NCI-H82 treated with DMSO at 0.1 percent for 48 hours (cell line): ENCODE data around the gene SNX25.
"Not testable (repeated sequence)": the region's sequence is repeated elsewhere in the genome, so short reads cannot be mapped to it uniquely, and the experiment has no call there.

Experiments used
- DNase-seq: peaks from one replicate; lab custom pipeline; 2025; ENCODE audit not compliant: unreplicated experiment; lab: John Stamatoyannopoulos, UW

Gene SNX25

DNA sequence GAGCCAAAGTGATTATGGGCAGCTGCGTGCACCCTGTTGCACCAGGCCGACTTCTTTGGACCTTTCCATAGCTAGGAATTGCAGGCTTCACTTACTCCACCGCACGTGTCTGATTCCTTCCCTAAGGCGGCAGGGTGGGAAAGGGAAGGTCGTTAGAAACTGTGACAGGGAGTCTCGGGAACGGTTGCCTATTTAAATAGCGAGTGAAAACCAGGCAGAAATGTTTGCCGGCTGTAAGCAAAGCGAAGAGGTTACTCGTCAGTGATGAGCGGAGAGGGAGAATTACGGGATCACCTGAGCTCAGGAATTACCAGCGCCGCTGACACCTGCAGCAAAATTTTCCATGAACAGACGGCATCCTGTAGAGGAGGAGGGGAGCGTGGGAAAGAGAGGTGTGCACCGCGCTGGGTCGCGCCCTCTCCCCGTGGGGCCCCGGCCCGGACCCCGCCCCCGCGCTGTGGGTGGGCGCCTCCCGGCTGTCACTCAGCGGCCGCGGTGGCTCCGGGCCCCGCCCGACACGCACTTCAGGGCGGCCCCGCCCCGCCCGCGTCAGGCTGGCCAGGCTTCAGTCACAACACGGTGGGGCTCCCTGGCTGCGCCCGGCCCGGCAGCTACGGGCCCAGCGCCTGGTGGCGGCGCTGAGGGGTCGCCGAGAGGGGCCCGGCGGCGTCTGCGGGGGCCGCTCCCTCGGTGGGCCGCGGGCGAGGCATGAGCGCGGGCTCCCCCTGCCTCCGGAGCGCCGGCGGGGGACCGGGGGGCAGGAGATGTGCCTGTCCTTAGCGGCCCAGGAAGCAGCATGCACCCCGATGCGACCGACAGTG is at the start of gene SNX25:
Gene SNX25 (plus strand): TSS at position 568 of the 821 bp plus-strand sequence. CDS start 229 bp downstream, at position 797.
- peak; percentile 42 for DNase-seq

- no peak for DNase-seq
Measured at GRCh38 chr4:185165605-185166063, 43.8 kb upstream of the SNX25 start.

DNA sequence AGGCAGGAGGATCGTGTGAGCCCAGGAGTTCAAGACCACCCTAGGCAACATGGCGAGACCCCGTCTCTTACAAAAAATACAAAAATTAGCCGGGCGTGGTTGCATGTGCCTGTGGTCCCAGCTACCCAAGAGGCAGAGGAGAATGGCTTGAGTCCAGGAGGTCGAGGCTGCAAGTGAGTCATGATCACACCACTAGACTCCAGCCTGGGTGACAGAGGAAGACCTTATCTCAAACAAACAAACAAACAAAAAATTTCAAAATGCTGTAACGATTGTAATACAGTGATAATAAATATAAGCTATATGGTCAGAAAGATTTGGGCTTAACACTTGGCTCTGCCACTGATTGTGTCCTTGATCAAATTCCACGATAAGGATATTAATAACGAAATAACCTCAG is 42.2 kb upstream of the SNX25 start:
- no peak for DNase-seq

GRCh38 chr4:185171373-185172071 is 37.9 kb upstream of the SNX25 start:
- DNase-seq = no peak

DNA sequence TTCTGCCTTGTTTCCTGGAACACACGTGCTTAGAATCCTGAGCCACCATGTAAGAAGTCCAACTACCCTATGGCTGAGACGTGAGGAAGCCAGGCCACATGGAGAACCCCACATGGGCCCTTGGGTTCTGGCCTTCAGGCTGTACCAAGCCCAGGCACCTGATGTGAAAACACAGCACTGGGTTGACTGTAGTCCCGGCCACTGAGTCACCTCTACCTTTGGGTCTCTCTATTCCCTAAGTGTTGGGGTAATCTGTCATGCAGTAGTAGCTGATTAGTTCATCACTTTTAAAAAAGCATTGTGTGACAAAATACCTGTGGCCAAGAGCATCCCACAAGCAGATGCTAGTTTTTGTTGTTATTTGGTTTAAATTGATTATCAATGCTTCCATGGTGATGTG is 29.9 kb upstream of the SNX25 start:
- DNase-seq = no peak

DNA sequence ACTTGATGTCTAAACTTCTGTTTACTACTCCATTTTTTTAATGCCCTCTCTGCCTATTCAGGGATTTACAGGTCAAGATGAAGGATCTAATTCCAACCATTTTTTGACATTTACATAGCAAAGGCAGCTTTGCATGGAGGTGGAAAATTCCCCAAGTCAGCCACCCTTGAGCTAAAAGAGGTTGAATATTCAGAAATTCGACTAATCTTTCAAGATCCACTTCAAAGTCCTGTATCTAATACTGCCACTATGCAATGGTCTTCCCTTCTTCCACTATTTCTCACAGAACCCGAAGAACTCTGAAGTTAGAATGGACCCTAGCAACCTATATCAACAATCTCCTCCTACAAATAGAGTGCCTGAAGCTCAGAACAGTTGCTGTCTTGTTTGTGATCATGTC is 27.2 kb upstream of the SNX25 start:
- no peak for DNase-seq

DNA sequence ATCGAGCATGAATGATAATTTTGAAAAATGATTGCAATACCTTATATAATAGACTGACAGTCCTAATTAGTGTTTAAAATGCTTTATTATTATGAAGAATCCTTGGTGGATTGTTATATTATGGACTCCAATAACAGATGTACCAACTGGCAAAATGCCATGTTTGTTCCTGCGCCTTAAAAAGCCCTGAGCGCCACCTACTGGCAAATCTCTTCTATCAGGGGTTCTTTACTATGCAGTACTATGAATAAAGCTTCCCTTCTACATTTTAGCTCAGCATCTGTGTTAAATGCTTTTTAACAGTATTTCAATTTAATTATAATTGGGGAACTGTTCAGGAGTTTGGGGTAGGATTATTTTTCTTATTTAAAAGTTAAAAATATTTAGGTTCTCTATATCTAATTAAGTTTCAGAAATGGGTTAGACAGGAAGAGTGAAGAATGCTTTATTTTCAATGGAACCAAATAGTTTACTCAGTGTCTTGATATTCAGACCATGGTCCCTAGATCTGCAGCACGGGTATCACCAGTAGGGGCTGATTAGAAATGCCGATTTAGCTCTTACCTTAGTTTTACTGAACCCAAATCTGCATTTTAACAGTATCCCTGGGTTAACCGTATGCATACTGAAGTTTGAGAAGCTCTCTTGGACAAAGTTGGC is 25.6 kb upstream of the SNX25 start:
- peak; percentile 75 for DNase-seq

DNA sequence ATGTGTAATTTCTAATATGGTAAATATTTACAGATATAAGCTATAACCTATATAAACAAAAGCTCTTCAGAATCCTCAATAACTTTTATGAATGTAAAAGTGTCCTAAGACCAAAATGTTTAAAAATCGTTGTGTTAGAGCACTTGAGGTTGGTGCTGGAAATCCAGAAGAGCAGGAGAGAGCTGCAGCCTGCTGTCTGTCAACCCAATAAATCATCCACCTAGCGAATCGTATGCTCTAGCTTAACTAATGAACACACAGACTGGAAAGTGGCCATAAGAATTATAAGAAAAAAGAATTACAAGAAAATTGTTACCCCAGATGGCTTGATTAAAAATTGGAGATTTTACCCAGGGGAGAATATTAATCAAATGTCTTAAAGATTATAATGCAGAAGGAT is 22.6 kb upstream of the SNX25 start:
- no peak for DNase-seq

DNA sequence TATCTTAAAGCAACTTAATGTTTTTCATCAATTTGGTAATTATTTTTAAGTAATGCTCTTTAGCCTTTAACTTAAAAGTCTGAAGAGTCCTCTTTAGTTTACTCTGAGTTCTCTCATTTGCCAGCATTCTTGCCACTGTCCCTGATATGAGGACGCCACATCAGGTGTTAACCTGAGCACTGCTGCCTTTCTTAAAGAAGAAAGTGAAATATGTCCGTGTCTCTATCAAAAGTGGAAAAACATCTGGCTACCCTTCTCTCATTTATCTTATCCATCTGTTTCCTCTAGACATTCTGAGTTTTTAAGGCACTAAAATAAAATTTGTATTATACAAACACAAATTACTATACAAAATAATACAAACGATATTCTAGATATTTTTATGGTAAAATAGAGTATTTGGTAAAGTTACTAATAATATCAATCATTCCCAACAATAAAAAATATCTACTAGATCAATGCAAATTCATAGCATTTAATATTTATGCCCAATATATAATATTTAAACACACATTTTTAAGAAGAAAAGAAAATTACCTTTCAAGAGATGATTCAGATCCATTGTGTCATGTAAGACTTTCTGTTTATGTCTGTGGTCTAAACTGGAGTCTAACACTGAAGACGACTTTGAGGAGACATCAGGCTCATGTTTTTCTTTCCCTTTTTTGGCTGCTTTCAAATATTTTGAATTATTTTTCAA is 19.6 kb upstream of the SNX25 start:
- no peak for DNase-seq

DNA sequence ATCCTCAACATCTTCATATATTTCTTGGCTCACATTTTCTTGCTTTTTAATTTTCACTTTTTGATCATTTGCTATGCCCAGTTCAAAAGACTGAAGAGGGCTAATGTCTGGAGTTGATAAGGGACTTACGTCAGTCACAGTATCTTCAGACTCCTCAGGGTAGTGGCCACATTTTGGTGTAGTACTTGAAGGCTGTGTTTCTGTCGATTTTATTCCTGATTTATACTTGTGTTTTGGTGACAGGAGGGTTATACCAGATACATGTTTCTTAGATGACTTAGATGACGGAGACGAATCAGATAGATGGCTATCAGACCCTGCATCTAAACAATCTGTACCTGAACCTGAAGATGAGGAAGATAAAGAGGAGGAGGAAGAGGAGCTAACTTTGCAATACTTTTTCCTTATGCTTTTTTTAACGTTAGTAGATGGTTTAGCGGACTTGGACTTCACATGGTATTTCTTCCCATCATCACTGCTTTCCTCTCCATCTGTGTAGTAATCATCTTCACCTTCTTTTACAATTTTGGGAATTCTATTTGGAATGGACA is 19.0 kb upstream of the SNX25 start:
- DNase-seq = no peak

DNA sequence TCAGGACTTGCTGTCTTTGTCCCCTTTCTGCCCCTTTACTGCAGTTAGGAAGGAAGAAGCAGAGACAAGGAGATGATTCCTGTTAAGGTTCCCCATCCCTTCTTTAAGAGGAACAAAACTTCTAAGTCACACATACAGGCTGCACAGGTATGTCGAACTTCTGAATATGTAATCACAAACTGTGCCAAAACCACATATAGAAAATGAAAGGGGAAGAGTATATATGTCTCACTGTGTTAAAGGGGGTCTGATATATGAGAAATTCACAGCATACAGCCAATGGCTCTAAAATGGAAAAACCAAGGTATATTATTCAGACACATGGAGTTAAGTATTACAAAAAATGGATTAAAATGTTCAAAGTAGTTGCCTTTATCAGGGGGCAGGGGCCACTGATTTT is 17.3 kb upstream of the SNX25 start:
- DNase-seq = no peak

DNA sequence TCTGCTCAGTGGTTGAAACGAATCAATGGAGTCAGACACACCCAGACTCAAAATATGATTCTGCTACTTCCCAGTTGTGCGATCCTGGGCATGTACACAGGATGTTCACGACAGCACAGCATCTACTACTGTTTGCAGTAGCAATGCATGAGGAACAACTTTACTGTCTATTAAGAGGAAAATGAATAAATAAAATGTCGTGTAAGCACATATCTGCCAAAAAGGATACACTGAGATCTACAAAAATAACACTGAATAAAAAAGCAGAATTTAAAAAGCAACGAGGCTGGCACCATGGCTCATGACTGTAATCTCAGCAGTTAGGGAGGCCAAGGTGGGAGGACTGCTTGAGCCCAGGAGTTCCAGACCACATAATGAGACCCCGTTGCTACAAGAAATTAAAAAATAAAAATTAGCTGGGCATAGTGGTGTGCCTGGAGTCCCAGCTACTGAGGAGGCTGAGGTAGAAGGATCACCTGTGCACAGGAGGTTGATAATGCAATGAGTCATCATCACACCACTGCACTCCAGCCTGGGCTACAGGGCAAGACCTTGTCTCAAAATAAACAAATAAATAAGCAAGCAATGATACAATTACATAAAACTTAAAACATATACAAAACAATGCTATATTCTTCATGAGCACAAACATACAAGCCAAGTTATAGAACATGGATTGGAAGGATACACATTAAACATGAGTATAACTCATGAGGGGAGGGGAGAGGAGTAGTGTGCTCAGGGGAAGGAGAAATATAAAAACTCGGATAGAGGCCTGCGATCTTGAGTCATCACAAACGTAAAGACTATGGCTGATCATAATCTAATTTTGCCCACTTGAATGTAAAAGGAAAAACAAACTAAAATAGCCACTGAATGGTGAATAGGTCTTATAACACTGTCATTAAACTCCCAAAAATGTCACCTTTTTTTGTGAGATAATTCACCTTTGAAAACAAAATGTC is 14.2 kb upstream of the SNX25 start:
- no peak for DNase-seq

DNA sequence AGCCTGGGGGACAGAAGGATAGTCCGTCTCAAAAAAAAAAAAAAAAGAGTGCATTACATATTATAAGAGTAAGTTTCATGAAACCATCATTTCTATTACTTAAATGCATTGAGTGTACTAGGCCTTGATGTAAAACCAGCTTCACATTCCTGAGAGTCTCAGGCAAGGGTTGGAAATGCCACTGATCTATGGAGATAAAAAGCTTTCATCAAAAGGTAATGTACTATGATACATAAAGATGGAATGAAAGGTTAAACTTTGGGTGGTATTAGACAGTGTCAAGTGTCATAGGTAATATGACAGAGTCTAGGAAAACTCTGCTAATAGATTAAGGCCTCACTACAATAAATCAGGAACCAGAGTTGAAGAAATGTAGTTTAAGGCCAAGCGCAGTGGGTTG is 13.0 kb upstream of the SNX25 start:
- no peak for DNase-seq

DNA sequence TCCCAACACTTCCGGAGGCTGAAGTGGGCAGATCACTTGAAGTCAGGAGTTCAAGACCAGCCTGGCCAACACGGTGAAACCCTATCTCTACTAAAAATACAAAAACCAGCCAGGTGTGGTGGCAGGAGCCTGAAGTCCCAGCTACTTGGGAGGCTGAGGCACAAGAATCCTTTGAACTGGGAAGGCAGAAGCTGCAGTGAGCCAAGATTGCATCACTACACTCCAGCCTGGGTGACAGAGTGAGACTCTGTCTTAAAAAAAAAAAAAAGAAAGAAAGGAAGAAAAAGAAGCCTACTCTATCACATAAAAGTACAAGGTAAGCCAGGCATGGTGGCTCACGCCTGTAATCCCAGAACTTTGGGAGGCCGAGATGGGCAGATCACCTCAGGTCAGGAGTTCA is 11.2 kb upstream of the SNX25 start:
- not testable (repeated sequence) for DNase-seq

- DNase-seq = no peak
Measured at GRCh38 chr4:185201977-185202962, 7.1 kb upstream of the SNX25 start.

DNA sequence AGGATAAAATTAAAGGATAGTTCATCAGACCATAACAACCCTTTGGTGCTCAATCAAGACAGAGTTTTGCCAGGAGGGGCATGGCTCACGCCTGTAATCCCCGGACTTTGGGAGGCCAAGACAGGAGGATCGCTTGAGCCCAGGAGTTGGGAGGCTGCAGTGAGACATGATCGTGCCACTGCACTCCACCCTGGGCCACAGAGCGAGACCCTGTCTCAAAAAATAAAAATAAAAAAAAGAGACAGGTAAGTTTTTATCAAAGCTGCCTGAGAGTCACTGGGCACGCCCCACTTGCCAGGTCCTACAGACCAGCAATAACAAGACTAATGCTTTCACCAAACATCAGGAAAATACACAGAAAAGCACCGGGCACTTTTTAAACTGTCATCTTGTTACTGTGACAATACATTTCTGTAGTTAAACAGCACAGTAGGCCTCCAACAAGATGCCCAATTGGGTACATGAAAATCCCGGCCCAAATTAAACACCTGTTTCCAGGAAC is 6.4 kb upstream of the SNX25 start:
- no peak for DNase-seq

- DNase-seq = no peak
Measured at GRCh38 chr4:185203486-185204237, 5.7 kb upstream of the SNX25 start, which contains the start of gene CFAP97. Gene CFAP97, minus strand, starts transcription at chr4:185204000. Its CDS starts 12,804 bp downstream, at chr4:185191196.
